Natural killer cell (primary cell): ENCODE results near the gene UBALD2. TPM values are rescaled to one million over a fixed set of nuclear protein-coding genes. Genes with fewer than 3 reads are reported as not detected.

ENCODE experiments used
- ATAC-seq, 3 donors: fragments of 150-1000 bp in 2 of 3; fragments of 200-7000 bp in 1 of 3; cut with Tn5 transposase; 1 replicate in 1 of 3; 2 replicates in 2 of 3; pipeline ENCODE4 v1.10.0; 2021; ENCODE audit warnings: mild to moderate bottlenecking in 2 of 3, moderate library complexity in 2 of 3
- DNase-seq, 2 donors: peaks; one replicate each; pipeline versions ENCODE4 v3.0.0 to v3.0.0-alpha.2; 2013 to 2021; ENCODE audit warnings: mixed read lengths in 1 of 2
- H3K27ac ChIP-seq: one replicate; pipeline ENCODE4 v1.5.1; 2013; ENCODE audit warnings: mild to moderate bottlenecking, low read length
- H3K27me3 ChIP-seq: one replicate; pipeline ENCODE4 v1.6.1; 2013; ENCODE audit warnings: low read length; ENCODE audit not compliant: control insufficient read depth, insufficient read depth
- H3K36me3 ChIP-seq: one replicate; pipeline ENCODE4 v1.6.1; 2013; ENCODE audit warnings: low read length; ENCODE audit not compliant: control insufficient read depth, insufficient read depth
- H3K4me1 ChIP-seq: one replicate; pipeline ENCODE4 v1.6.1; 2013; ENCODE audit warnings: low read length; ENCODE audit not compliant: control insufficient read depth, insufficient read depth
- H3K4me3 ChIP-seq: one replicate; pipeline ENCODE4 v1.5.1; 2013; ENCODE audit warnings: low read length
- H3K9me3 ChIP-seq: one replicate; pipeline ENCODE4 v1.6.1; 2013; ENCODE audit warnings: low read length; ENCODE audit not compliant: control insufficient read depth, insufficient read depth
- H3K27ac Mint-ChIP-seq, 2 donors: one replicate each; pipeline ENCODE4 v1.8.0; 2022; ENCODE audit warnings: mild to moderate bottlenecking in 2 of 2, mixed read lengths in 2 of 2, moderate library complexity in 1 of 2
- H3K27me3 Mint-ChIP-seq, 2 donors: one replicate each; pipeline ENCODE4 v1.8.0; 2022; ENCODE audit warnings: low read depth in 2 of 2, mixed read lengths in 2 of 2
- H3K36me3 Mint-ChIP-seq: one replicate; pipeline ENCODE4 v1.8.0; 2022; ENCODE audit warnings: mixed read lengths
- H3K4me1 Mint-ChIP-seq, 2 donors: one replicate each; pipeline ENCODE4 v1.8.0; 2022; ENCODE audit warnings: mixed read lengths in 2 of 2
- H3K4me3 Mint-ChIP-seq: one replicate; pipeline ENCODE4 v1.8.0; 2022; ENCODE audit warnings: mild to moderate bottlenecking, moderate library complexity, mixed read lengths
- H3K9me3 Mint-ChIP-seq, 2 donors: one replicate each; pipeline ENCODE4 v1.8.0; 2022; ENCODE audit warnings: mixed read lengths in 2 of 2
- CTCF ChIP-seq: fragments of 200-600 bp; IDR thresholded peaks from one replicate; pipeline ENCODE4 v1.8.0; 2022; ENCODE audit warnings: antibody characterized with exemption
- WGBS: methylation state at CpG from one replicate; pipeline ENCODE4 v1.1.7; 2013; ENCODE audit warnings: missing lambda C conversion rate; ENCODE audit not compliant: insufficient coverage; 5-methylcytosine and 5-hydroxymethylcytosine counted together
- intact Hi-C: fragments of 100-400 bp; cut with micrococcal nuclease; formaldehyde crosslinking; loops from one replicate; pipeline ENCODE4 v1.14.2; 2022
- total RNA-seq, 4 donors: library from RNA; stranded (reverse); fragments of 120-200 nt in 1 of 4; gene quantifications; one replicate each; pipeline versions ENCODE4 v1.2.3 to v1.2.4, GENCODE V29; 2013 to 2022

UBALD2 gene
- total RNA-seq, 3 donors from 2014 or later (not counting 1 experiment from before 2014, with no cell fraction given): 171 to 287 (median 189) TPM

GRCh38 chr17:76268015-76268749, 3.0 kb downstream of the UBALD2 start:
- Histone ChIP-seq H3K27me3 (no peaks in the 10 kb centered on the region), H3K36me3 (peaks cover 13% of the 10 kb centered on the region), H3K4me3 (no peak overlapping the region), H3K4me1 (peaks cover 84% of the 10 kb centered on the region), H3K27ac (peak overlapping the region; percentile 77), H3K9me3 (no peaks in the 10 kb centered on the region)
- 19% methylated on average over 8 of the region's 9 CpGs for whole genome bisulfite sequencing
- H3K27ac Mint-ChIP-seq: peak overlapping the region; percentile 99
- no peaks in the 10 kb centered on the region for H3K36me3 Mint-ChIP-seq
- DNase-seq (peak in 1 of 2 donors; percentile 85), ATAC-seq (no peak)
- H3K4me1 Mint-ChIP-seq: peaks cover 43 to 67% of the 10 kb centered on the region in 2 donors
- H3K9me3 Mint-ChIP-seq: no peaks in the 10 kb centered on the region
- intact Hi-C loops: loop anchor here (5.0 to 10.0 kb wide), 5 partner anchors 126 to 1617 kb away; partner anchors contain the start of genes FOXJ1, MFSD11, SRSF2 and UNK
- H3K4me3 Mint-ChIP-seq: peak overlapping the region; percentile 94
- TF ChIP-seq CTCF: no peak
- H3K27me3 Mint-ChIP-seq: no peaks in the 10 kb centered on the region

- intact Hi-C loops: loop anchor here (5.0 to 10.0 kb wide), 5 partner anchors 127 to 1616 kb away; partner anchors contain the start of genes FOXJ1, MFSD11, SRSF2 and UNK
- peaks cover 33 to 56% of the 10 kb centered on the region in 2 donors for H3K4me1 Mint-ChIP-seq
- H3K27ac ChIP-seq: peak overlapping the region; percentile 59
- no peak for ATAC-seq
- no peaks in the 10 kb centered on the region for H3K9me3 Mint-ChIP-seq
- 67% methylated on average over 12 of the region's 12 CpGs for WGBS
- no peaks in the 10 kb centered on the region for H3K36me3 Mint-ChIP-seq
- H3K4me3 ChIP-seq: no peak overlapping the region
- no peaks in the 10 kb centered on the region for H3K9me3 ChIP-seq
- H3K4me3 Mint-ChIP-seq: peak overlapping the region; percentile 94
- H3K4me1 ChIP-seq: peaks cover 85% of the 10 kb centered on the region
- peak overlapping the region; percentile 99 for H3K27ac Mint-ChIP-seq
- no peak for DNase-seq
- H3K36me3 ChIP-seq: peaks cover 13% of the 10 kb centered on the region
- no peaks in the 10 kb centered on the region for H3K27me3 ChIP-seq
- H3K27me3 Mint-ChIP-seq: no peaks in the 10 kb centered on the region
- no peak for TF ChIP-seq CTCF
These were observed 4.1 kb downstream of the UBALD2 start for GRCh38 chr17:76268991-76269981.

- intact Hi-C loops: no loop called here
- no peaks in the 10 kb centered on the region for H3K27me3 ChIP-seq
- 69% methylated on average over 20 of the region's 26 CpGs for WGBS
- peak in 1 of 2 donors; percentile 49 for DNase-seq
- Mint-ChIP-seq H3K27me3 (no peaks in the 10 kb centered on the region), H3K4me3 (peak overlapping the region; percentile 57), H3K27ac (peak overlapping the region; percentile 99), H3K9me3 (no peaks in the 10 kb centered on the region), H3K36me3 (no peaks in the 10 kb centered on the region), H3K4me1 (peaks cover 28 to 49% of the 10 kb centered on the region in 2 donors)
- no peaks in the 10 kb centered on the region for H3K9me3 ChIP-seq
- peaks cover 85% of the 10 kb centered on the region for H3K4me1 ChIP-seq
- ATAC-seq: no peak
- no peak overlapping the region for H3K4me3 ChIP-seq
- peaks cover 13% of the 10 kb centered on the region for H3K36me3 ChIP-seq
- TF ChIP-seq CTCF: no peak
- peak overlapping the region; percentile 59 for H3K27ac ChIP-seq
These were observed 5.0 kb downstream of the UBALD2 start for GRCh38 chr17:76270127-76270592.
